Thyroid gland (tissue), 4 donors: ENCODE results near the gene INSC. TPM values are rescaled to one million over a fixed set of nuclear protein-coding genes. Genes with fewer than 3 reads are reported as not detected.

Source experiments
- DNase-seq, 2 donors: peaks; one replicate each; pipeline ENCODE4 v3.0.0-alpha.2; 2019
- H3K27ac ChIP-seq, 3 donors: fragments of 200-600 bp; sonication (generic); 1 replicate in 2 of 3; 2 replicates in 1 of 3; pipeline ENCODE4 v1.5.1; 2016 to 2019; ENCODE audit warnings: mild to moderate bottlenecking in 1 of 3, moderate library complexity in 1 of 3
- H3K27me3 ChIP-seq: fragments of 200-600 bp; sonication (generic); one replicate; pipeline ENCODE4 v1.5.1; 2019
- H3K36me3 ChIP-seq, 2 donors: fragments of 200-600 bp; sonication (generic); one replicate each; pipeline ENCODE4 v1.5.1; 2016 to 2019
- H3K4me1 ChIP-seq, 2 donors: fragments of 200-600 bp; sonication (generic); one replicate each; pipeline ENCODE4 v1.5.1; 2017 to 2019
- H3K4me3 ChIP-seq, 3 donors: fragments of 200-600 bp; sonication (generic); replicated peaks in 1 of 3; 1 replicate in 2 of 3; 2 replicates in 1 of 3; pipeline ENCODE4 v1.5.1; 2016; ENCODE audit warnings: mild to moderate bottlenecking in 1 of 3
- H3K9me3 ChIP-seq: fragments of 200-600 bp; sonication (generic); one replicate; pipeline ENCODE4 v1.5.1; 2017
- POLR2A ChIP-seq, 2 donors: fragments of 450-650 bp; IDR thresholded peaks; one replicate each; pipeline ENCODE4 v1.6.1; 2017; ENCODE audit warnings: antibody characterized with exemption in 2 of 2, mild to moderate bottlenecking in 2 of 2, moderate library complexity in 1 of 2
- WGBS, 2 donors: methylation state at CpG; one replicate each; pipeline ENCODE4 v1.1.5; 2017; 5-methylcytosine and 5-hydroxymethylcytosine counted together
- intact Hi-C: fragments of 100-400 bp; cut with DNase I; formaldehyde crosslinking; loops from one replicate; pipeline ENCODE4 v1.15.1; 2023
- total RNA-seq, 4 donors: library from RNA; depleted of rRNA; stranded (reverse); fragments of >200 nt; gene quantifications; one replicate each; pipeline ENCODE4 v1.2.3, GENCODE V29; 2016
- TF ChIP-seq, protein P1 (sequence below), 6 experiments: fragments of 200-600 bp in 3 of 6; fragments of 450-650 bp in 3 of 6; sonication (generic) in 3 of 6; IDR thresholded peaks; one replicate each; pipeline ENCODE4 v1.5.1; 2016 to 2019; ENCODE audit warnings: antibody characterized with exemption in 6 of 6, mild to moderate bottlenecking in 2 of 6, inconsistent platforms in 1 of 6, moderate library complexity in 1 of 6

The INSC gene
- total RNA-seq, 4 donors from 2014 or later: 0.38 to 1.2 (median 0.54) TPM; not detected in 1

DNA sequence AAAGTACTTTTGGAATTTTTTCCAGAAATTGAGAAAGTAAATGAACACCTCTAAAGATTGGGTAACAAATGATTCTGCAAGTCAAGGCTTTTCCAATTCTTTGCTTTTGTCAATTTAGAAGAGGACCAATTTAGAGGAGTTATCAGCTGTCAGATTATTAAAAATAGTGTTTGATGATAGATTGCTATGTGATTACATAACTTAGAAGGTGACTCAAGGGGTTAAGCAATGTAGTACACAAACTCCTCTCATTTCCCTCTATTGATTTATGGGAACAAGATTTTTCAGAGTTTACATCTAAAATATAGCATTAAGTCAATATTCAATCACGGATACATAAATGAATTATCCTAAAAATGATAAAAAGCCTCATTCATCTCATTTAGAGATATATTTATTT, 70.3 kb downstream of the INSC start:
- no peak for DNase-seq
- no peak overlapping the region for H3K27ac ChIP-seq
- 96 to 97% methylated on average over 1 of the region's 1 CpG for whole genome bisulfite sequencing, 2 donors
- no peak overlapping the region for H3K4me3 ChIP-seq
- TF ChIP-seq, protein P1, sequence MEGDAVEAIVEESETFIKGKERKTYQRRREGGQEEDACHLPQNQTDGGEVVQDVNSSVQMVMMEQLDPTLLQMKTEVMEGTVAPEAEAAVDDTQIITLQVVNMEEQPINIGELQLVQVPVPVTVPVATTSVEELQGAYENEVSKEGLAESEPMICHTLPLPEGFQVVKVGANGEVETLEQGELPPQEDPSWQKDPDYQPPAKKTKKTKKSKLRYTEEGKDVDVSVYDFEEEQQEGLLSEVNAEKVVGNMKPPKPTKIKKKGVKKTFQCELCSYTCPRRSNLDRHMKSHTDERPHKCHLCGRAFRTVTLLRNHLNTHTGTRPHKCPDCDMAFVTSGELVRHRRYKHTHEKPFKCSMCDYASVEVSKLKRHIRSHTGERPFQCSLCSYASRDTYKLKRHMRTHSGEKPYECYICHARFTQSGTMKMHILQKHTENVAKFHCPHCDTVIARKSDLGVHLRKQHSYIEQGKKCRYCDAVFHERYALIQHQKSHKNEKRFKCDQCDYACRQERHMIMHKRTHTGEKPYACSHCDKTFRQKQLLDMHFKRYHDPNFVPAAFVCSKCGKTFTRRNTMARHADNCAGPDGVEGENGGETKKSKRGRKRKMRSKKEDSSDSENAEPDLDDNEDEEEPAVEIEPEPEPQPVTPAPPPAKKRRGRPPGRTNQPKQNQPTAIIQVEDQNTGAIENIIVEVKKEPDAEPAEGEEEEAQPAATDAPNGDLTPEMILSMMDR (IDR thresholded peaks at IDR 0.05): no peak
- TF ChIP-seq POLR2A (IDR thresholded peaks at IDR 0.05): no peak
- H3K9me3 ChIP-seq: no peaks in the 10 kb centered on the region
- H3K4me1 ChIP-seq: no peaks in the 10 kb centered on the region
- intact Hi-C loops: no loop called here
- H3K27me3 ChIP-seq: no peaks in the 10 kb centered on the region
- H3K36me3 ChIP-seq: no peaks in the 10 kb centered on the region

DNA sequence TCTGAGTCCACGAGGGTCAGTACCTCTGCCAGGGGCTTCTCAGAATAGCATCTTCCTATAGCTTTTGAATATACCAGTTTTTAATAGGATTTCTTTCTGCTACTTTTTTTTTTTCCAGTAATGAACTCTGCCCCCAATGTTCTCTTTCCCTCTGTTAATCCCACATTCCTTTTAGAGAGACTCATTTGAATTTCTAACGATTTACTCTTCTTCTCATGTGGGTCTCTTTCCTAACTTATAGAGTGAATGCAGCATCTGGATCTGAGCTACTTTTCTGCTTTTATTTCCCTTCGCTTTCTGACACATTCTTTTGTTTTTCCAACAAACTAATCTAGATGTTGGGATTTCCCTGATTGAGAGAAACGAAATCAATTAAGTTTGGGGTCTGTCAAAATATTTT, 71.4 kb downstream of the INSC start:
- H3K36me3 ChIP-seq: no peaks in the 10 kb centered on the region
- no peaks in the 10 kb centered on the region for H3K9me3 ChIP-seq
- H3K27me3 ChIP-seq: no peaks in the 10 kb centered on the region
- TF ChIP-seq POLR2A (IDR thresholded peaks at IDR 0.05): no peak
- TF ChIP-seq, protein P1 (IDR thresholded peaks at IDR 0.05): no peak
- intact Hi-C loops: no loop called here
- 72 to 76% methylated on average over 4 of the region's 4 CpGs for WGBS, 2 donors
- H3K27ac ChIP-seq: no peak overlapping the region
- H3K4me1 ChIP-seq: no peaks in the 10 kb centered on the region
- H3K4me3 ChIP-seq: no peak overlapping the region
- DNase-seq: no peak

GRCh38 chr11:15189189-15189588, 74.5 kb downstream of the INSC start:
- H3K4me1 ChIP-seq: no peaks in the 10 kb centered on the region
- H3K27ac ChIP-seq: no peak overlapping the region
- H3K9me3 ChIP-seq: no peaks in the 10 kb centered on the region
- H3K27me3 ChIP-seq: no peaks in the 10 kb centered on the region
- H3K4me3 ChIP-seq: no peak overlapping the region
- intact Hi-C loops: no loop called here
- DNase-seq: no peak
- WGBS, 2 donors: 93 to 95% methylated on average over 1 of the region's 1 CpG
- no peaks in the 10 kb centered on the region for H3K36me3 ChIP-seq
- TF ChIP-seq, protein P1 (IDR thresholded peaks at IDR 0.05): no peak
- no peak for TF ChIP-seq POLR2A (IDR thresholded peaks at IDR 0.05)

GRCh38 chr11:15189641-15190365, 75.1 kb downstream of the INSC start:
- intact Hi-C loops: no loop called here
- Histone ChIP-seq H3K4me1 (no peaks in the 10 kb centered on the region), H3K27me3 (no peaks in the 10 kb centered on the region), H3K4me3 (no peak overlapping the region), H3K9me3 (no peaks in the 10 kb centered on the region), H3K36me3 (no peaks in the 10 kb centered on the region), H3K27ac (no peak overlapping the region)
- WGBS, 2 donors: 67 to 76% methylated on average over 3 of the region's 3 CpGs
- no peak for DNase-seq
- TF ChIP-seq, protein P1 (IDR thresholded peaks at IDR 0.05): no peak
- no peak for TF ChIP-seq POLR2A (IDR thresholded peaks at IDR 0.05)

DNA sequence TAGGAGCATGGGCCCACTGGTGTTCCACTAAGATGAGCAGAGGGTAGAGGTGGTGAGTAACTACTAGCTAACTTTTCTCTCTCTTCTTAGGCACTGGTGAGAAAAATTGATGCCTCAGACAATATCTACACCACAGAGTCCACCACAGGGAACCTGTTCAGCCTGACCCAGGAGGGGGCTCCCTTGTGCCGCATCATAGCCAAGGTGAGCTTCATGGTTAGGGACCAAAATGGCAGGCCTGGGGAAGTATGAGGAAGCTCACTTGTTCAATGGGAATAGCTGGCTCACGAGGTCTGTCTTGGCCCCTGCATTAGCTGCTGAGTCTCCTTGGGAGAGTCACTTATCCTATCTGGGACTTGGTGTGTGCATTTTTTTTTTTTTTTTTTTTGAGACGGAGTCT, 75.9 kb downstream of the INSC start:
- intact Hi-C loops: no loop called here
- Histone ChIP-seq H3K4me1 (no peaks in the 10 kb centered on the region), H3K27me3 (no peaks in the 10 kb centered on the region), H3K9me3 (no peaks in the 10 kb centered on the region), H3K27ac (no peak overlapping the region), H3K36me3 (no peaks in the 10 kb centered on the region), H3K4me3 (no peak overlapping the region)
- WGBS, 2 donors: 90 to 96% methylated on average over 3 of the region's 3 CpGs
- no peak for DNase-seq
- TF ChIP-seq POLR2A (IDR thresholded peaks at IDR 0.05): no peak
- TF ChIP-seq, protein P1 (IDR thresholded peaks at IDR 0.05): no peak
